Measurements from ENCODE around the gene ITFG1. TPM values are rescaled to one million over a fixed set of nuclear protein-coding genes. Genes with fewer than 3 reads are reported as not detected.

ITFG1 gene
- total and polyA plus RNA-seq, 3 donors from 2014 or later: 94.7 to 130 (median 121) TPM

GRCh38 chr16:47309581-47310312 is 151.1 kb downstream of the ITFG1 start:
- WGBS, 2 donors: 38 to 57% methylated on average over 4 of the region's 4 CpGs
- H3K36me3 ChIP-seq (ENCODE audit: low read depth, missing control alignments): no peaks in the 10 kb centered on the region
- no peak for TF ChIP-seq CTCF (IDR thresholded peaks at IDR 0.05)
- TF ChIP-seq POLR2A (IDR thresholded peaks at IDR 0.05): no peak
- H3K4me3 ChIP-seq: no peak overlapping the region
- H3K4me1 ChIP-seq: peaks cover 6% of the 10 kb centered on the region
- no peaks in the 10 kb centered on the region for H3K27me3 ChIP-seq
- no peak for DNase-seq
- H3K9me3 ChIP-seq: no peaks in the 10 kb centered on the region
- H3K27ac ChIP-seq: no peak overlapping the region
- intact Hi-C loops (cut with DNase I; ENCODE audit: low total_unique reads): no loop called here

- TF ChIP-seq POLR2A (IDR thresholded peaks at IDR 0.05) (no peak), CTCF (IDR thresholded peaks at IDR 0.05) (no peak)
- Histone ChIP-seq H3K4me3 (no peak overlapping the region), H3K27me3 (no peaks in the 10 kb centered on the region), H3K9me3 (no peaks in the 10 kb centered on the region), H3K27ac (peak overlapping the region in 1 of 2 donors; percentile 11), H3K36me3 (ENCODE audit: low read depth, missing control alignments) (no peaks in the 10 kb centered on the region), H3K4me1 (peaks cover 6% of the 10 kb centered on the region)
- WGBS, 2 donors: 23 to 40% methylated on average over 3 of the region's 3 CpGs
- intact Hi-C loops (cut with DNase I; ENCODE audit: low total_unique reads): no loop called here
- DNase-seq: no peak
Measured at GRCh38 chr16:47308601-47309000, 152.3 kb downstream of the ITFG1 start.

- Histone ChIP-seq H3K4me1 (peaks cover 6% of the 10 kb centered on the region), H3K4me3 (no peak overlapping the region), H3K36me3 (ENCODE audit: low read depth, missing control alignments) (no peaks in the 10 kb centered on the region), H3K27ac (no peak overlapping the region), H3K9me3 (no peaks in the 10 kb centered on the region), H3K27me3 (no peaks in the 10 kb centered on the region)
- 89 to 100% methylated on average over 1 of the region's 1 CpG for WGBS, 2 donors
- TF ChIP-seq POLR2A (IDR thresholded peaks at IDR 0.05) (no peak), CTCF (IDR thresholded peaks at IDR 0.05) (no peak)
- intact Hi-C loops (cut with DNase I; ENCODE audit: low total_unique reads): no loop called here
- DNase-seq: no peak
Measured at GRCh38 chr16:47304563-47304962, 156.3 kb downstream of the ITFG1 start.

- Histone ChIP-seq H3K4me1 (no peaks in the 10 kb centered on the region), H3K27ac (no peak overlapping the region), H3K9me3 (no peaks in the 10 kb centered on the region), H3K4me3 (no peak overlapping the region), H3K27me3 (no peaks in the 10 kb centered on the region), H3K36me3 (ENCODE audit: low read depth, missing control alignments) (no peaks in the 10 kb centered on the region)
- intact Hi-C loops (cut with DNase I; ENCODE audit: low total_unique reads): no loop called here
- no peak for TF ChIP-seq POLR2A (IDR thresholded peaks at IDR 0.05)
- no peak for TF ChIP-seq CTCF (IDR thresholded peaks at IDR 0.05)
- DNase-seq: no peak
- 76 to 86% methylated on average over 6 of the region's 6 CpGs for WGBS, 2 donors
Measured at GRCh38 chr16:47299587-47299986, 161.3 kb downstream of the ITFG1 start.

GRCh38 chr16:47284999-47285398 is 175.9 kb downstream of the ITFG1 start:
- Histone ChIP-seq H3K9me3 (no peaks in the 10 kb centered on the region), H3K4me1 (no peaks in the 10 kb centered on the region), H3K27ac (no peak overlapping the region), H3K4me3 (no peak overlapping the region), H3K36me3 (ENCODE audit: low read depth, missing control alignments) (no peaks in the 10 kb centered on the region), H3K27me3 (no peaks in the 10 kb centered on the region)
- intact Hi-C loops (cut with DNase I; ENCODE audit: low total_unique reads): no loop called here
- DNase-seq: no peak
- WGBS, 2 donors: 87 to 92% methylated on average over 5 of the region's 5 CpGs
- TF ChIP-seq CTCF (IDR thresholded peaks at IDR 0.05) (no peak), POLR2A (IDR thresholded peaks at IDR 0.05) (no peak)

All from testis (tissue), 3 donors.